HCT116 (cell line): ENCODE data around the gene CD244. TPM values are rescaled to one million over a fixed set of nuclear protein-coding genes. Genes with fewer than 3 reads are reported as not detected.

ENCODE experiments used
- ATAC-seq: fragments of 200-7000 bp; cut with Tn5 transposase; 2 replicates; pipeline ENCODE4 v1.9.1; 2020; ENCODE audit warnings: mild to moderate bottlenecking, moderate library complexity
- BruUV-seq: library from RNA; stranded (reverse); fragments of 400-500 nt; replicated peaks from 2 replicates; lab custom pipeline; 2021; lab: Mats Ljungman, UMichigan
- CTCF ChIA-PET: fragments of 300-600 bp; sonication (Branson Sonifier 250); formaldehyde crosslinking; loops from one replicate; lab custom pipeline; 2021; ENCODE audit warnings: antibody characterized with exemption; lab: Charles Lee
- POLR2A ChIA-PET: fragments of 300-600, 350-600 bp; sonication (Branson Sonifier 250); formaldehyde crosslinking; loops from one replicate; lab custom pipeline; 2021; ENCODE audit warnings: antibody characterized with exemption; lab: Charles Lee
- RAD21 ChIA-PET, 2 experiments: fragments of 300-600 bp; sonication (Branson Sonifier 250); formaldehyde crosslinking; loops; one replicate each; lab custom pipeline; 2023; ENCODE audit warnings: low total read pairs in 2 of 2; ENCODE audit not compliant: uncharacterized antibody in 2 of 2, unreplicated experiment in 2 of 2, low non-redundant PET in 1 of 2; lab: Charles Lee
- DNase-seq: peaks from one replicate; pipeline ENCODE4 v3.0.0-alpha.2; 2010; ENCODE audit warnings: low read depth, low spot score
- H2AFZ ChIP-seq: fragments of 200-600 bp; shearing (Covaris generic), sonication (generic); 2 replicates; pipeline ENCODE4 v1.6.1; 2017; ENCODE audit warnings: low read depth, mixed run types, mixed read lengths, antibody characterized with exemption, low read length; ENCODE audit not compliant: poor library complexity, severe bottlenecking
- H3K27ac ChIP-seq: 2 replicates; pipeline ENCODE4 v1.5.1; 2012; ENCODE audit warnings: low read depth, low read length
- H3K27me3 ChIP-seq: fragments of 200-600 bp; sonication (generic); 2 replicates; pipeline ENCODE4 v1.6.1; 2016; ENCODE audit warnings: mixed run types, low read length, mixed read lengths; ENCODE audit not compliant: insufficient read depth
- H3K36me3 ChIP-seq, 2 experiments: fragments of 200-500 bp in 1 of 2; fragments of 200-600 bp in 1 of 2; sonication (Bioruptor generic) in 1 of 2; sonication (generic) in 1 of 2; 2 replicates each; pipeline versions ENCODE4 v1.5.1 to v1.6.1; 2014 to 2016; ENCODE audit warnings: low read length in 2 of 2, inconsistent platforms in 1 of 2, mixed read lengths in 1 of 2, mixed run types in 1 of 2; ENCODE audit not compliant: insufficient read depth in 2 of 2, control insufficient read depth in 1 of 2
- H3K4me1 ChIP-seq, 2 experiments: fragments of 200-600 bp in 1 of 2; sonication (generic) in 1 of 2; 2 replicates each; pipeline versions ENCODE4 v1.5.1 to v1.6.1; 2012 to 2017; ENCODE audit warnings: low read length in 2 of 2, inconsistent platforms in 1 of 2, mild to moderate bottlenecking in 1 of 2, mixed read lengths in 1 of 2, mixed run types in 1 of 2, moderate library complexity in 1 of 2; ENCODE audit not compliant: insufficient read depth in 2 of 2, control insufficient read depth in 1 of 2
- H3K4me2 ChIP-seq: fragments of 200-600 bp; sonication (generic); 2 replicates; pipeline ENCODE4 v1.6.1; 2017; ENCODE audit warnings: mixed run types, low read length, mixed read lengths
- H3K4me3 ChIP-seq, 2 experiments: fragments of 200-600 bp in 1 of 2; sonication (generic) in 1 of 2; replicated peaks in 1 of 2; 2 replicates each; pipeline ENCODE4 v1.5.1; 2011 to 2016; ENCODE audit warnings: low read length in 2 of 2, control low read depth in 1 of 2, low read depth in 1 of 2, mild to moderate bottlenecking in 1 of 2, mixed read lengths in 1 of 2, mixed run types in 1 of 2
- H3K79me2 ChIP-seq: fragments of 200-600 bp; sonication (generic); 2 replicates; pipeline ENCODE4 v1.6.1; 2017; ENCODE audit warnings: mild to moderate bottlenecking, mixed run types, low read length, moderate library complexity, mixed read lengths; ENCODE audit not compliant: insufficient read depth
- H3K9ac ChIP-seq: fragments of 200-600 bp; sonication (generic); 2 replicates; pipeline ENCODE4 v1.6.1; 2016; ENCODE audit warnings: low read length, mixed read lengths
- H3K9me2 ChIP-seq: fragments of 200-600 bp; sonication (generic), shearing (Covaris generic); 2 replicates; pipeline ENCODE4 v1.6.1; 2017; ENCODE audit warnings: mixed run types, mild to moderate bottlenecking, moderate library complexity; ENCODE audit not compliant: insufficient read depth
- H3K9me3 ChIP-seq, 2 experiments: fragments of 200-500 bp in 1 of 2; fragments of 200-600 bp in 1 of 2; sonication (Bioruptor generic) in 1 of 2; sonication (generic) in 1 of 2; 2 replicates each; pipeline ENCODE4 v1.6.1; 2014 to 2017; ENCODE audit warnings: low read length in 2 of 2, mixed read lengths in 2 of 2, inconsistent platforms in 1 of 2, low read depth in 1 of 2, mild to moderate bottlenecking in 1 of 2, mixed run types in 1 of 2, moderate library complexity in 1 of 2; ENCODE audit not compliant: control insufficient read depth in 1 of 2, insufficient read depth in 1 of 2
- H4K20me1 ChIP-seq: fragments of 200-600 bp; sonication (generic), shearing (Covaris generic); 2 replicates; pipeline ENCODE4 v1.6.1; 2017; ENCODE audit warnings: mixed run types, mild to moderate bottlenecking, moderate library complexity; ENCODE audit not compliant: insufficient read depth
- ATF3 ChIP-seq: IDR thresholded peaks from 2 replicates; pipeline ENCODE4 v1.6.1; 2012
- CBX3 ChIP-seq: IDR thresholded peaks from 2 replicates; pipeline ENCODE4 v1.6.1; 2012; ENCODE audit warnings: low read depth
- CEBPB ChIP-seq: IDR thresholded peaks from 2 replicates; pipeline ENCODE4 v1.6.1; 2012; ENCODE audit warnings: low read depth
- CTCF ChIP-seq, 3 experiments: fragments of 200-600 bp in 1 of 3; sonication (generic) in 1 of 3; IDR thresholded peaks in 2 of 3; conservative IDR thresholded peaks in 1 of 3; 2 replicates each; pipeline ENCODE4 v1.5.1; 2012 to 2017; ENCODE audit warnings: low read depth in 2 of 3, low read length in 2 of 3, antibody characterized with exemption in 1 of 3, borderline replicate concordance in 1 of 3, control low read depth in 1 of 3, mild to moderate bottlenecking in 1 of 3, mixed read lengths in 1 of 3, mixed run types in 1 of 3, moderate library complexity in 1 of 3; ENCODE audit not compliant: insufficient read depth in 1 of 3
- ELF1 ChIP-seq: IDR thresholded peaks from 2 replicates; pipeline ENCODE4 v1.6.1; 2012; ENCODE audit warnings: low read depth, borderline replicate concordance
- EZH2phosphoT487 ChIP-seq: fragments of 200-600 bp; IDR thresholded peaks from 2 replicates; pipeline ENCODE4 v1.6.1; 2018; ENCODE audit warnings: antibody characterized with exemption, borderline replicate concordance
- FOSL1 ChIP-seq: IDR thresholded peaks from 2 replicates; pipeline ENCODE4 v1.6.1; 2012; ENCODE audit warnings: low read depth
- JUND ChIP-seq: IDR thresholded peaks from 2 replicates; pipeline ENCODE4 v1.6.1; 2012
- MAX ChIP-seq: IDR thresholded peaks from 2 replicates; pipeline ENCODE4 v1.6.1; 2012
- SIN3A ChIP-seq: IDR thresholded peaks from 2 replicates; pipeline ENCODE4 v1.6.1; 2012; ENCODE audit warnings: low read depth
- SP1 ChIP-seq: IDR thresholded peaks from 2 replicates; pipeline ENCODE4 v1.6.1; 2012; ENCODE audit warnings: low read depth
- SRF ChIP-seq: IDR thresholded peaks from 2 replicates; pipeline ENCODE4 v1.6.1; 2012; ENCODE audit warnings: low read depth
- TCF7L2 ChIP-seq: IDR thresholded peaks from 2 replicates; pipeline ENCODE4 v1.7.0; 2011; ENCODE audit warnings: borderline replicate concordance, inconsistent platforms; ENCODE audit not compliant: insufficient read depth, insufficient read length; ENCODE audit errors: extremely low read depth
- YY1 ChIP-seq: IDR thresholded peaks from 2 replicates; pipeline ENCODE4 v1.6.1; 2011; ENCODE audit warnings: low read length, low read depth, moderate library complexity, mild to moderate bottlenecking; ENCODE audit not compliant: insufficient replicate concordance; ENCODE audit errors: extremely low read depth
- ZBTB33 ChIP-seq: IDR thresholded peaks from 2 replicates; pipeline ENCODE4 v1.6.1; 2011; ENCODE audit warnings: mild to moderate bottlenecking, low read length, moderate library complexity; ENCODE audit not compliant: insufficient replicate concordance; ENCODE audit errors: extremely low read depth
- ZFX ChIP-seq: fragments of 450-650 bp; IDR thresholded peaks from 2 replicates; pipeline ENCODE4 v1.6.1; 2017
- intact Hi-C: fragments of 100-400 bp; cut with micrococcal nuclease; formaldehyde crosslinking; loops from 2 replicates; pipeline ENCODE4 v1.10.0; 2022
- total RNA-seq: library from RNA; stranded (reverse); gene quantifications from one replicate; pipeline ENCODE4 v1.2.1, GENCODE V29; 2021; ENCODE audit not compliant: unreplicated experiment

CD244 gene
- total RNA-seq, 1 experiment from 2014 or later, result not detected

GRCh38 chr1:160808289-160808688, 54.4 kb downstream of the CD244 start:
- H3K27me3 ChIP-seq, result no peaks in the 10 kb centered on the region
- BruUV-seq, result no TSS peak
- no peak overlapping the region for H3K4me2 ChIP-seq
- DNase-seq, result no peak
- H3K9ac ChIP-seq, result no peak overlapping the region
- ATAC-seq, result no peak
- RAD21 ChIA-PET, result no interaction called here
- no peak overlapping the region for H3K4me3 ChIP-seq
- CTCF ChIA-PET, result no interaction called here
- TF ChIP-seq SIN3A, result no peak
- TF ChIP-seq YY1, result no peak
- no peak for TF ChIP-seq ELF1
- TF ChIP-seq CEBPB, result no peak
- no peak for TF ChIP-seq JUND
- TF ChIP-seq CTCF (IDR thresholded peaks at IDR 0.05 in 2 of 3, conservative IDR thresholded peaks at IDR 0.05 in 1 of 3; ENCODE audit: borderline replicate concordance in 1 of 3, insufficient read depth in 1 of 3, low read depth in 2 of 3, low read length in 2 of 3), result no peak
- no peak for TF ChIP-seq SP1
- no peak for TF ChIP-seq ATF3
- TF ChIP-seq TCF7L2, result no peak
- TF ChIP-seq SRF, result no peak
- no peak for TF ChIP-seq ZFX
- no peak for TF ChIP-seq MAX
- TF ChIP-seq FOSL1, result no peak
- no peak for TF ChIP-seq ZBTB33
- TF ChIP-seq CBX3, result no peak
- no peak for TF ChIP-seq EZH2phosphoT487
- no peaks in the 10 kb centered on the region for H3K79me2 ChIP-seq
- H3K9me3 ChIP-seq, result no peaks in the 10 kb centered on the region
- intact Hi-C loops, result no loop called here
- POLR2A ChIA-PET, result no interaction called here
- H4K20me1 ChIP-seq, result no peaks in the 10 kb centered on the region
- peaks cover 5 to 6% of the 10 kb centered on the region in 2 experiments for H3K4me1 ChIP-seq
- no peaks in the 10 kb centered on the region for H3K9me2 ChIP-seq
- H3K27ac ChIP-seq, result no peak overlapping the region
- H2AFZ ChIP-seq, result no peak overlapping the region
- no peaks in the 10 kb centered on the region for H3K36me3 ChIP-seq
